Naive thymus-derived CD8-positive, alpha-beta T cell (primary cell): ENCODE measurements around the gene GLRA3. TPM values are rescaled to one million over a fixed set of nuclear protein-coding genes. Genes with fewer than 3 reads are reported as not detected.
"Not testable (repeated sequence)": the region's sequence is repeated elsewhere in the genome, so short reads cannot be mapped to it uniquely, and the experiment has no call there.

Experiments
- ATAC-seq, 2 donors: fragments of 150-1000 bp; cut with Tn5 transposase in 1 of 2; sonication (Bioruptor Pico), chemical (Tn5 transposase) in 1 of 2; 1 replicate in 1 of 2; 2 replicates in 1 of 2; pipeline ENCODE4 v1.10.0; 2021; ENCODE audit warnings: mild to moderate bottlenecking in 2 of 2, moderate library complexity in 2 of 2
- POLR2A ChIA-PET: fragments of 350-600 bp; sonication (Branson Sonifier 250); formaldehyde crosslinking; loops from one replicate; lab custom pipeline; 2021; ENCODE audit warnings: antibody characterized with exemption; lab: Charles Lee
- DNase-seq, 10 donors: peaks; one replicate each; pipeline versions ENCODE4 v3.0.0 to v3.0.0-alpha.2; 2020 to 2022
- H3K27ac Mint-ChIP-seq, 10 donors: one replicate each; pipeline ENCODE4 v1.8.0; 2020 to 2022; ENCODE audit warnings: mild to moderate bottlenecking in 10 of 10, mixed read lengths in 10 of 10, moderate library complexity in 4 of 10, inconsistent platforms in 1 of 10
- H3K27me3 Mint-ChIP-seq, 5 donors: one replicate each; pipeline ENCODE4 v1.8.0; 2021 to 2022; ENCODE audit warnings: mixed read lengths in 5 of 5
- H3K36me3 Mint-ChIP-seq, 3 donors: one replicate each; pipeline ENCODE4 v1.8.0; 2020 to 2022; ENCODE audit warnings: mixed read lengths in 3 of 3, mild to moderate bottlenecking in 2 of 3, inconsistent platforms in 1 of 3
- H3K4me1 Mint-ChIP-seq, 4 donors: one replicate each; pipeline ENCODE4 v1.8.0; 2021 to 2022; ENCODE audit warnings: mixed read lengths in 4 of 4
- H3K4me3 Mint-ChIP-seq, 10 donors: one replicate each; pipeline ENCODE4 v1.8.0; 2020 to 2022; ENCODE audit warnings: mild to moderate bottlenecking in 10 of 10, mixed read lengths in 10 of 10, moderate library complexity in 6 of 10, inconsistent platforms in 1 of 10
- H3K9me3 Mint-ChIP-seq, 9 donors: one replicate each; pipeline ENCODE4 v1.8.0; 2020 to 2022; ENCODE audit warnings: mixed read lengths in 9 of 9, mild to moderate bottlenecking in 3 of 9, inconsistent platforms in 1 of 9, moderate library complexity in 1 of 9
- polyA plus RNA-seq, 3 donors: library from polyadenylated mRNA; unstranded; fragments of 300-500 nt; fragmentation: Illumina TruSeq; gene quantifications; one replicate each; pipeline ENCODE4 v1.2.3, GENCODE V29; 2021
- total RNA-seq, 8 experiments: library from RNA in 2 of 8; stranded (reverse) in 2 of 8; gene quantifications; one replicate each; pipeline ENCODE4 v1.2.3 and lab custom pipeline; 2021 to 2026

GLRA3 gene
- total and polyA plus RNA-seq, 5 experiments from 2014 or later, result not detected

DNA sequence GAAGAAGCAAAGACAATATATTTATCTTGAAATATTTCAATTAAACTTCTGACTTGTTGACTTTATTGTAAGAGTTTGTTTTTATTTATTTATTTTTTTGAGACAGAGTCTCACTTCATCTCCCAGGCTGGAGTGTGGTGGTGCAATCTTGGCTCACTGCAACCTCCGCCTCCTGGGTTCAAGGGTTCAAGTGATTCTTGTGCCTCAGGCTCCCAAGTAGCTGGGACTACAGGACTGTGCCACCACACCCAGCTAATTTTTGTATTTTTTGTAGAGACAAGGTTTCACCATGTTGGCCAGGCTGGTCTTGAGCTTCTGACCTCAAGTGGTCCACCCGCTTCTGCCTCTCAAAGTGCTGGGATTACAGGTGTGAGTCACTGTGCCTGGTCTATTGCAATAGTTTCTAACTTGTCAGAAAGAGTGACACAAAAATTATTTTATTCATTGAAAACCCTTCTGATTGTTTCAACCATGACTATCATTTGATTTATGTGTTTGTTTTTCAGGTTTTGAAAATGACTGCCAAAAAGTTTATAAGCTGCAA is 199.1 kb downstream of the GLRA3 start:
- H3K4me1 Mint-ChIP-seq, ATAC-seq, DNase-seq, H3K4me3 Mint-ChIP-seq, H3K27me3 Mint-ChIP-seq, H3K27ac Mint-ChIP-seq, POLR2A ChIA-PET, H3K36me3 Mint-ChIP-seq, H3K9me3 Mint-ChIP-seq: not testable (repeated sequence)

DNA sequence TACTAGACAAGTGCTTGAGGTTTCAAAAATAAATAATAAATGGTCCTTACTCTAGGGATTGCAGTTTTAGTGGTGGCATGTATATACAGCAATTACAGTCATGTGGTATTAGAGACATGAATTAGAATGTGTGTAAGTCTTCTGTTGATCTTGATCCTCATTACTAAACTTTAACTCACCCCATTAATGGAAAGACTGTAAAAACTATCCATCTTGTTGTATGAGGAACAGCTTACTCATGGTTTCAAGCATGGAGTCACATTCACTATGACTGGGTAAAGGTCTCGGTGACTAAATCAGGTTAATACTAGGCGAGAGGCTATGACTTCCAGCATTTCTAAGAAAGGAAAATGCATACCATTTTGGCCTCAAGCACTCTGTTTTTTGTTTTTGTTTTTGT is 199.8 kb downstream of the GLRA3 start:
- no peaks in the 10 kb centered on the region for H3K27me3 Mint-ChIP-seq
- no peak for ATAC-seq
- POLR2A ChIA-PET, result no interaction called here
- no peak overlapping the region for H3K4me3 Mint-ChIP-seq
- no peaks in the 10 kb centered on the region for H3K36me3 Mint-ChIP-seq
- no peak for DNase-seq
- no peak overlapping the region for H3K27ac Mint-ChIP-seq
- no peaks in the 10 kb centered on the region for H3K9me3 Mint-ChIP-seq
- peaks cover 0 to 1% (median 0%) of the 10 kb centered on the region in 4 donors for H3K4me1 Mint-ChIP-seq

DNA sequence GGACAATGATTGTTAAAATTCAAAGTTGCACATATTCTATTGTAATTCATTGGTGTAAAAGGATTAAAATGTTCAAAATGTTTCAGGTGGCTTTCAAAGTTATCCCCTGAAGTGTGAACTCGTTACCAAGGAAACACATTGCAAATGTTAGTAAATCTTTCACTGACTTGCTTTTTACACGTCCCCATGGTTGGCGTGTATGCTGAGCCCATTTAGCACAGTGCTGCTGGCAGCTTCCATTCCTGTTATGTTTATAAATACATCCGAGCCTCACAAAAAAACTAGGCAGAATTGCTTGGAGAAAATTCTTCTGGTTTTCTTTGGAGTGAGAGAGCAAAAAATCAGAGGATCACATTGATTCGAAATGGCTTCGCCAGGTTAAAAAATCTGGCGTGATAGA is 200.9 kb downstream of the GLRA3 start:
- ATAC-seq, result no peak
- H3K36me3 Mint-ChIP-seq, result no peaks in the 10 kb centered on the region
- POLR2A ChIA-PET, result no interaction called here
- peak overlapping the region in 1 of 10 donors; percentile 50 for H3K27ac Mint-ChIP-seq
- no peak overlapping the region for H3K4me3 Mint-ChIP-seq
- no peak for DNase-seq
- no peaks in the 10 kb centered on the region for H3K4me1 Mint-ChIP-seq
- H3K27me3 Mint-ChIP-seq, result no peaks in the 10 kb centered on the region
- H3K9me3 Mint-ChIP-seq, result no peaks in the 10 kb centered on the region

DNA sequence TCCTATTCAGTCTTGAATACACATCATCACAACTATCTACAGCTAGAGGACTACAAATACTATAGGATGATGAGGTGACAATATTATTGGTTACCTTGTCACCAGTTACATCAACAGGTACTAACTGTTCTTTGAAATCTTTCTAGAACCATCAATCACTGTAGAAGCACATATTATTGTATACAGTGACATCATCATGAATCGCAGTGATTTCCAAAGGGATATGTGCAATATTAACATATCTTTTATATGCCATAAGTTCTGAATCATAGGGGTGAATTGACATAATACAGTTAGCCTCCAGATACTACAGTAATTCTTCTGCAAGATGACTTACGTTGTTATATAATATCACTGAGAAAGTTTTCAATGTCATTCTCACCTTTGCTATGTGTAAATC is 201.6 kb downstream of the GLRA3 start:
- Mint-ChIP-seq H3K27me3 (no peaks in the 10 kb centered on the region), H3K4me1 (no peaks in the 10 kb centered on the region), H3K27ac (no peak overlapping the region), H3K9me3 (no peaks in the 10 kb centered on the region), H3K36me3 (no peaks in the 10 kb centered on the region), H3K4me3 (no peak overlapping the region)
- ATAC-seq (no peak), DNase-seq (no peak)
- POLR2A ChIA-PET, result no interaction called here

DNA sequence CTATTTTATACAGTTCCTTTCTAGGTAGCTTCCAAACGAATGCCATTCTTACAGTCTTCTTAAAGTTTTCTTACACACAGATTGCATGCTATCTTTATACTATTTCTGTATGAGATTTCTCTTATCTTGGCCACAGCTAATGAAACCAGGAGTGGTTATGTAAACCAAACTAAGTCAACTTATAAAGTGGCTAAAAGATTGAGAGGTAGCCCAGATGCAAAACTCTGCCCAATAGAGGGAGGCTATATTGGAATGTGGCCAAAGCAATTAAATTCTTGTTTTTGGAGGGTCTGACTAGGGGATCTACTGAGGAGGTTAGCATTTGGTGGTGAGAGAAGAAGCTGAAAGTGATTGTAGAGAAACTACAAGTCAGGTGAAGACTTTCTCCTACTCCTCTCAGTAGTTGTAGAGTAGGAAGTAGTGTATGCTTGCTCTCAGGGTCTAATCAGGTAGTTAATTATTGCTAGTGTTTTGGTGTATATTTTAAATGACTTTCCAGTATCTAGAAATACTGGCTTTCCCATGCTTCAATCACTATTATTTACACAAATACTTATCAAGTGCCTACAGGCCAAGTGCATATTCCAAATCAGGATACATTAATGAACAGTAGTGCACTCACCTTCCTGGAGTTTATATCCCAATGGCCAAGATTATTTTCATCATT is 202.6 kb downstream of the GLRA3 start:
- no peaks in the 10 kb centered on the region for H3K4me1 Mint-ChIP-seq
- no peak for ATAC-seq
- no peak for DNase-seq
- no peak overlapping the region for H3K27ac Mint-ChIP-seq
- H3K27me3 Mint-ChIP-seq, result no peaks in the 10 kb centered on the region
- H3K4me3 Mint-ChIP-seq, result no peak overlapping the region
- H3K36me3 Mint-ChIP-seq, result no peaks in the 10 kb centered on the region
- POLR2A ChIA-PET, result no interaction called here
- no peaks in the 10 kb centered on the region for H3K9me3 Mint-ChIP-seq

DNA sequence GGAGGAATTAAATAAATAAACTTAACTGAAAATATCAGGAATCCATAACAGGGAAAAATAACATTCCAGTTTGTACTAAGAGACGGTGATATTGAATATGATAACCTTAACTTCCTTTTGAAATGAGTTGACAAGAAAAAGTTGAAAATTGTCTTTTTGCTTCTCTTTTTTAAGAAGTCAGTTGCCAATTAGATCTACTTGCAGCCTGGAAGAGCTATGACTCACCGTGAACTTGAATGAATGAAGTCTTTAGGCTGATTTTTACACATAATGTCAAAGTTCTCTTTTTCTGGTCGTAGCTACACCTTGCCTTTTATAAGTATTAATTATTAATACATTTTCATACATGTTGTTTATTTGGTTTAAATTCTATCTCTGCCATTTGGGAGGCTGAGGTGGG is 212.4 kb downstream of the GLRA3 start:
- Mint-ChIP-seq H3K9me3 (peaks cover 0 to 12% (median 2%) of the 10 kb centered on the region in 9 donors), H3K27me3 (peaks cover 2 to 13% (median 3%) of the 10 kb centered on the region in 5 donors), H3K4me1 (peaks cover 0 to 7% (median 1%) of the 10 kb centered on the region in 4 donors), H3K36me3 (peaks cover 0 to 6% (median 2%) of the 10 kb centered on the region in 3 donors), H3K4me3 (no peak overlapping the region), H3K27ac (no peak overlapping the region)
- no peak for DNase-seq
- POLR2A ChIA-PET, result interaction anchor here (0.6 kb wide), 1 partner anchor 252 kb away, joined by 5 read pairs; no protein-coding TSS in a partner anchor
- no peak for ATAC-seq

DNA sequence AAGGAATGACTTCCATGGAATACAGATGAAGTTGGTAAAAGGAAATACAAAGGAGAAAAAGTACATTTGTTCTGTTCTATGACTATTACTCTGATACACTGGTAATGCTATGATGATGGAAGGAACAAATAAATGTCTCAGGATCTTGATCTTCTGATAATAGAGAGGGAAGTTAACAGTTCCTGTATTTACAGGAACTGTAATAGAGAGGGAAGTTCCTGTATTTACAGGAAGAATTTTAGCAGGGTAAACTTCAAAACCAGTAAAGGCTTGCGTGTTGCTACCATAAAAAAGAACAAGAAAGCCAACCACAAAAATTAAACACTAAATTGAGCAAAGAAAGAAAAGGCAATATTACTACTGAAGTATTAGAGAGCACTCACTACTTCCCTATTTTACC is 215.1 kb downstream of the GLRA3 start:
- H3K27me3 Mint-ChIP-seq, result peaks cover 0 to 9% (median 3%) of the 10 kb centered on the region in 5 donors
- peak overlapping the region in 1 of 10 donors; percentile 2 for H3K27ac Mint-ChIP-seq
- H3K4me1 Mint-ChIP-seq, result peaks cover 0 to 7% (median 1%) of the 10 kb centered on the region in 4 donors
- peaks cover 0 to 6% (median 0%) of the 10 kb centered on the region in 3 donors for H3K36me3 Mint-ChIP-seq
- POLR2A ChIA-PET, result no interaction called here
- H3K9me3 Mint-ChIP-seq, result peaks cover 0 to 15% (median 2%) of the 10 kb centered on the region in 9 donors
- ATAC-seq (no peak), DNase-seq (no peak)
- no peak overlapping the region for H3K4me3 Mint-ChIP-seq

DNA sequence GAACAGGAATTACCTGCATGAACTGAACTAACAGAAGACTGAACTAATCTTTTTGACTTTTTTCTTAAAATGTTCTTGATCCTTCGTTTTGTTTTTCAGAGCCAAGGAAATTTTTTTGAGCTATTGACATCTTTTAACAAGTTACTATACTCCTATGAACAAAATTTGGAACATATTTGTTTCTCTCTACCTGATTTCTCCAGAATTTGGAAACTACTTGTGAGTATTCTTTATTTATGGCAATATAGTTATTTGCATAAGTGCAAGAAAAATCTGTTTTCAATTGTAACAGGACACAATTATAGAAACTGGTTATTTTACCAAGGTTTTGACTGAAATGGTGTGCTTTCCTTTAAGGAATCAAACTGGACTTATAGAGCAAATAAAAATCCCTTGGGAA is 217.3 kb downstream of the GLRA3 start:
- peaks cover 0 to 7% (median 1%) of the 10 kb centered on the region in 4 donors for H3K4me1 Mint-ChIP-seq
- H3K27ac Mint-ChIP-seq, result no peak overlapping the region
- peaks cover 0 to 15% (median 3%) of the 10 kb centered on the region in 9 donors for H3K9me3 Mint-ChIP-seq
- no peak for ATAC-seq
- peaks cover 0 to 6% (median 0%) of the 10 kb centered on the region in 3 donors for H3K36me3 Mint-ChIP-seq
- no peaks in the 10 kb centered on the region for H3K27me3 Mint-ChIP-seq
- no peak overlapping the region for H3K4me3 Mint-ChIP-seq
- POLR2A ChIA-PET, result no interaction called here
- no peak for DNase-seq

DNA sequence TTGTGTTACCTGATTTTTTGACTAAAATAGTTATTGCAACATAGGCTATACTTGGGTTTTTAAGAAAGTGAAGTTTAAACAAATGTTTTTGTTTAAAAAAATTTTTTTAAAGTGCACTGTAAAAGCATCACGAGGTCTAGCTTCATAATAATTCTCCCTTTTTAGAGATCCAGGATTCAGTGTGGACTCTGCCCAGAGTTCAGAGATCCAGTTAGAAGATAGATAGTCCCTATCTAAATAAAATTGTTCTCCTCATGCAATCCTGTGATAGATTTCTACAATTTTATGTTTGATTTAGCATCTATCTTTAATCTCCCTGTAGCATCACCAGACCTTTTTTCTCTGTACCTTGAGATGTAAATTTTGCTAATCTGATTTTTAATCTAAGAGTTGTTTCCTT is 221.3 kb downstream of the GLRA3 start:
- Mint-ChIP-seq H3K4me3 (no peak overlapping the region), H3K9me3 (peaks cover 0 to 11% (median 5%) of the 10 kb centered on the region in 9 donors), H3K27ac (no peak overlapping the region), H3K4me1 (no peaks in the 10 kb centered on the region), H3K36me3 (peaks cover 0 to 4% (median 0%) of the 10 kb centered on the region in 3 donors), H3K27me3 (no peaks in the 10 kb centered on the region)
- no peak for ATAC-seq
- POLR2A ChIA-PET, result no interaction called here
- DNase-seq, result no peak

DNA sequence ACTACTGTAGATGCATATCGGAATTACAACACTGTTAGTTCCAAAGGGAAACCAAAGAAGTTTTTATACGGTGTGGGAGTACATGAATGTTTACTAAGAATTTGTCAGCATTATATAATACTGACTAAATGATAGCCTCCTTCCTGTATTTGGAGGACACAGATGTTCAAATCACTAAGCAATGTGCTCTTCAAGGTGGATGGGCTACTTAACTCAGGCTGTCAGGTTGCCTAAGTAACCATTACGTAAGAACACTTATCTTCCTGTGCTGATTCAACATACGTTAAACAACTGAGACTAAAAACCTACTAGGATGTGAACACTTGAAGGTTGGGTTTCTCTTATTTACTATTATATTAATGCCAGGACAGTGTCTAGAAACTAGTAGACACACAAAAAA is 224.8 kb downstream of the GLRA3 start:
- Mint-ChIP-seq H3K27ac (no peak overlapping the region), H3K4me1 (no peaks in the 10 kb centered on the region), H3K27me3 (no peaks in the 10 kb centered on the region), H3K36me3 (no peaks in the 10 kb centered on the region), H3K9me3 (peaks cover 0 to 4% (median 0%) of the 10 kb centered on the region in 9 donors), H3K4me3 (no peak overlapping the region)
- POLR2A ChIA-PET, result no interaction called here
- ATAC-seq, result peak in 1 of 2 donors; percentile 23
- DNase-seq, result no peak

DNA sequence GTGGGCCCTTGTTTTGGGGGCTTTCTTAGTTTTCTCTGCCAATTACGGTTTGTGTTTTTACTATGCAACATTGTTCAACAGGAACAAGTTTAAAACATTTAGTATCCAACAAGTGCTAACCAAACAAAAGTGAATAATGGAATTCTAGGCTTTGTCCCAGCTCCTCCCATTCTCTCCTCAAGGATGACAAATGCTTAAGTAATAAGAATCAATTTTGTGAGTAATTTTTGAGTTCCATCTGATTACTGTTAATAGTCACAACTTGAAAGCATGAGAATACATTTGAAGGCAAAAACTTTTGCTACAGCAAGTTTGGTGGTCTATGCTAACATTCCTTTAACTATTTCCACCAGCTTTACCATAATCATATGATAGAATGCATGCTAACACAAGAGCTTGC is 228.7 kb downstream of the GLRA3 start:
- no peak for ATAC-seq
- H3K36me3 Mint-ChIP-seq, result no peaks in the 10 kb centered on the region

DNA sequence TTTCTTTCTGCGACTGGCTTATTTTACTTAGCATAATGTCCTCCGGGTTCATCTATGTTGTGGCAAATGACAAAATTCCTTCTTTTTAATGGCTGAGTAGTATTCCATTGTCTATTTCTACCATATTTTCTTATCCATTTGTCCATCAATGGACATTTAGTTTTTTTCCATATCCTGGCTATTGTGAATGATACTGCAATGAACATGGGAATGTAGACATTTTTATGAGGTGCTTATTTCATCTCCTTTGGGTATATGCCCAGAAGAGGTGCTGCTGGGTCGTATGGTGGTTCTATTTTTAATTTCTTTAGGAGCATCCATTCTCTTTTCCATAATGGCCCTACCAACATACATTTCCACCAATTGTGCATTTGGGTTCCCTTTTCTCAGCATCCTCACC is 230.2 kb downstream of the GLRA3 start:
- Mint-ChIP-seq H3K4me1 (no peaks in the 10 kb centered on the region), H3K9me3 (peaks cover 0 to 4% (median 0%) of the 10 kb centered on the region in 9 donors), H3K4me3 (no peak overlapping the region), H3K27me3 (no peaks in the 10 kb centered on the region), H3K36me3 (no peaks in the 10 kb centered on the region), H3K27ac (no peak overlapping the region)
- no peak for DNase-seq
- ATAC-seq, result no peak
- POLR2A ChIA-PET, result no interaction called here

More for the DNA sequence above, 228.7 kb downstream of the GLRA3 start:
- Mint-ChIP-seq H3K4me1 (no peaks in the 10 kb centered on the region), H3K27me3 (no peaks in the 10 kb centered on the region), H3K4me3 (no peak overlapping the region), H3K9me3 (peaks cover 0 to 4% (median 0%) of the 10 kb centered on the region in 9 donors), H3K27ac (no peak overlapping the region)
- DNase-seq, result no peak
- POLR2A ChIA-PET, result no interaction called here

DNA sequence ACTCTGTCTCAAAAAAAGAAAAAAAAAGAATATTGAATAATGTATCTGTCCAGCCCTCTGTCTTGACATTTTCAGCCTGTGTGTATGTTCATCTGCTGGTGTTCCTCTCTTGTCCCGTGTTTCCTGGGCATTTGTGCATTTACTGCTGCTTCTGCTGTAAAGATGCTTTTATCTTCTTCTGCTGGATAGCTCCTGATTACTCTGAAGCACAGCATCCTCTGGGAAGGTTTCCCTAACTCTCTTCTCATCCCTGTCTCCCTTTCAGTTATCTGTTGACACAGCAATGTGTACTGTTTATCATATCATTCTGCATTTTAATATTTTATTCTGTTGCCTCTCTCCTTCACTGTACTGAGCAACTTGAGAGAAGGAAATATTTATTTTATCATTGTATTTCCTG is 232.5 kb downstream of the GLRA3 start:
- Mint-ChIP-seq H3K9me3 (peaks cover 0 to 9% (median 0%) of the 10 kb centered on the region in 9 donors), H3K27ac (no peak overlapping the region), H3K27me3 (no peaks in the 10 kb centered on the region), H3K4me1 (peaks cover 0 to 12% (median 4%) of the 10 kb centered on the region in 4 donors), H3K4me3 (no peak overlapping the region), H3K36me3 (no peaks in the 10 kb centered on the region)
- ATAC-seq (no peak), DNase-seq (no peak)
- POLR2A ChIA-PET, result no interaction called here
